GM04504 (cell line): ENCODE data around the gene DMWD.
A peak's percentile ranks its signal among the peaks of the same experiment; 100 is the strongest.
"Not testable (repeated sequence)": the region's sequence is repeated elsewhere in the genome, so short reads cannot be mapped to it uniquely, and the experiment has no call there.

Source experiments
- DNase-seq: peaks from one replicate; pipeline ENCODE4 v3.0.0-alpha.2; 2012; ENCODE audit warnings: low read depth

Gene DMWD

DNA sequence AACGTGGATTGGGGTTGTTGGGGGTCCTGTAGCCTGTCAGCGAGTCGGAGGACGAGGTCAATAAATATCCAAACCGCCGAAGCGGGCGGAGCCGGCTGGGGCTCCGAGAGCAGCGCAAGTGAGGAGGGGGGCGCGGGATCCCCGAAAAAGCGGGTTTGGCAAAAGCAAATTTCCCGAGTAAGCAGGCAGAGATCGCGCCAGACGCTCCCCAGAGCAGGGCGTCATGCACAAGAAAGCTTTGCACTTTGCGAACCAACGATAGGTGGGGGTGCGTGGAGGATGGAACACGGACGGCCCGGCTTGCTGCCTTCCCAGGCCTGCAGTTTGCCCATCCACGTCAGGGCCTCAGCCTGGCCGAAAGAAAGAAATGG is 22.8 kb downstream of the DMWD start:
- no peak for DNase-seq

DNA sequence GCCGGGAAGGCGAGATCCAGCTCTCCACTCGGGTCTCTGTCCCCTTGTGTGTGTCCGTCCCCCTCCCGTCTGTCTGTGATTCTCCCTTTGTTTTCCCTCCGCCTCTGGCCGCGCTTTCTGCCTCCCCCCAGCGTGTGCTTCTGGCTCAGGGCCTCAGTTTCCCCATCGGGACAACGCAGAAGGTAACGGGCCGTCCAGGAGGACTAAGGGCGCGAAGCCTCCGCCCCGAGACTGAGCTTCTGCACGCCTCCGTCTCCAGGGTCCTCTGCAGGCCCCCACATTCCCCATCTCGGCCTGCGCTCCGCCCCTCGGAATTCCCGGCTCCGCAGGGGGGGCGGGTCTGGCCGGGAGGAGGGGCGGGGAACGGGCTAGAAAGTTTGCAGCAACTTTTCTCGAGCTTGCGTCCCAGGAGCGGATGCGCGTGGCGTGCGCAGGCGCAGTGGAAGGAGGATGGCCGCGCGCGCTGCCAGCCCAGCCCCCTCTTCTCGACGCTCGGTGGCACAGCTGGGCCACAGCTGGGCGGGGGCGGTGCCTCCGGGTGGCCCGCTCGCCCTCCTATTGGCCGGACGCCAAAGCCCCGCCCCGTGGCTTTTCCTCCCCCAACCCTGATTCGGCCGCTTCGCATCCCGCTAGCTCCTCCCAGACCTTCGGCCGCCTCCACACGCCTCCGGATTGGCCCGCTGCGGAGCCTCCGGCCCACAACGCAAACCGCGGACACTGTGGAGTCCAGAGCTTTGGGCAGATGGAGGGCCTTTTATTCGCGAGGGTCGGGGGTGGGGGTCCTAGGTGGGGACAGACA is 23.5 kb downstream of the DMWD start, which contains the start of gene SIX5:
Gene SIX5, minus strand, starts transcription at position 269 of the 799 bp plus-strand sequence. CDS start 408 bp downstream, outside the sequence.
- DNase-seq, result peak; percentile 96

DNA sequence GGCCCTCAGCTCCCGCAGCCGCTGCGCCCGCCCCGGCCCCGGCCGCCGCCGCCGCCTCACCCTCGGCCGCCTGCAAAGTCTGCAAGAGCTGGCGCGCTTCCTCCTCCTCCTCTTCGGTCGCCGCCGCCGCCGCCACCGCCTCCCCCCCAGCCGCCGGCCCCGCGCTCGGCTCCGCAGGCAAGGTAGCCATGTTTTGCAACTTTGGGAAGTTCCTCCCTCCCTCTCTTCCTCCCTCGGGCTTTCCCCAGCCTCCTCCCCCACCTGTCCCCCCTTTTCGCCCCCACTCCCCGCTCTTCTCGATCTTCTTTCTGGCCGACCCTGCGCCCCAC is 24.0 kb downstream of the DMWD start:
- no peak for DNase-seq

DNA sequence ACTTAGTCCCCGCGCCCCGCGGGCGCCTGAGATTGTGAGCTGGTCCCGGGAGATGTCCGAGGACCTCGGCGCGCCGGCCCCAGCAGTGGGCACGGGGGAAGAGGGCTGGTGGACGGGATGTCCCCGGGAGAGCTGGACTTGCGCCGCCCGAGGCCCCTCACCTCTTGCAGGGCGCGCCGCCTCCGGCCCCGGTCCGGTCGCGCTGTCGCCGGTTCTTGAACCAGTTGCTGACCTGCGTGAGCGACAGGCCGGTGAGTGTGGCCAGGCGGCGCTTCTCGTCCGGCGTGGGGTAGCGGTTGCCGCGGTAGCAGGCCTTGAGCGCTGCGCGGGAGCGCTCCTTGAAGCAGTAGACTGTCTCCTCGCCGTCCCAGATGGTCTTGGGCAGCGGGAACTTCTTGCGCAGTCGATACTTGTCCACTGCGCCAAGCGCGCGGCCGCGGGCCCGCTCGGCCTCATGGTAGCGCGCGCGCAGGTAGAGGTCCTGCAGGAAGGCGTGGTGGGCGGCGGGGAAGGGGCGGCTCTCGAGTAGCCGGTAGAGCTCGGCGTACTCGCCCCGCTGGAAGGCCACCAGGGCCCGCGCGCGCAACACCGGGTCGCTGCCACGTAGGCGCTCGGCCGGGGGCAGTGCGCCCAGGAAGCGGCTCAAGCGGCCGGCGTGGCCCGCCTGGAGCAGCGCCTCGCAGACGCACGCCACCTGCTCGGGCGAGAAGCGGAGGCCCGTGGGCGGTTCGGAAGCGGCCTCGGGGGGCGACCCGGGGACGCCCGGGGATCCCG is 24.6 kb downstream of the DMWD start:
- DNase-seq, result no peak

DNA sequence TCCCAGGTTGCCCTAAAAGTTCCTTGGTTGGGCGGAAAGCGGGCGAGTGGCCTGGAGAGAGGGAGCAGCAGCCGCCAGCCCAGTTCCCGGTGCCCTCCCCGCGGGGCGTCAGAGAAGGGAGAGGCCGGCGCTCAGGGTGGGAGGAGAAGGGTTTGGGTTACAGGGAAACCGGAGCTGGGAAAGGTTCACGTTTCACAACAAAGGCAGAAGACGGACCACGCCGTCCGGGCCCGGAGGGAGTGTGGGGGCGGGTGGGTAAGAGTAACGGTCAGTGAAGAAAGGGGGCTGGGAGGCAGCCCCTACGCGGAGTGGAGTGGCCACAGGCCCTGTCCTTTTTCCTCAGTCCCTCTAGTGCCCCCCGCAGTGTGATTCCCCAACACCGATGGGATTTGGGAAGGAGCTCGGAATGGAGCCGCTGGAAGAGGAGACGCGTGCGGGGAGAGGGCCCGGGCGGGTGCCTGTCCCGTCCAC is 25.2 kb downstream of the DMWD start:
- DNase-seq, result peak; percentile 73

DNA sequence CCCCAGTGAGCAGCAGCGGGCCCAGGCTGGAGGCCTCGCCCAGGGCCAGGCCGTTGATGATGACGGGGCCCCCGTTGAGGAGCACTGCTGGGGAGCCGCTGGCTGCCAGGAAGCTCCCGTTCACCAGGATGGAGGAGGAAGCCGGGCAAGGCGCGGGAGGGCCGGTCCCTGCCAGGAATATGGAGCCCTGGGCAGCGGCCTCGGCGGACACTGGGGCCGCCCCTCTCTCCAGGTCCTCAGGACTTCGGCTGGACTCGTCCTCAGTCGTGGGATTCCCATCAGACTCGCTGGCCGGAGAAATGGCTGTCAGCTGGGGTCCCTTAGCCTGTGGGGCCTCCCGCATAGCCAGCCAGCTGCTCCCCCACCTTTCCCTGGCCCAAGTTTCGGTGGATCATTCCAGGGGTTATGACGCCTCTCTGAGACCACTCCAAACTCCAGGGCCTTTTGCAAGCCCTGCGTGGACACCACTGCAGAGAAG is 25.7 kb downstream of the DMWD start:
- DNase-seq, result no peak

DNA sequence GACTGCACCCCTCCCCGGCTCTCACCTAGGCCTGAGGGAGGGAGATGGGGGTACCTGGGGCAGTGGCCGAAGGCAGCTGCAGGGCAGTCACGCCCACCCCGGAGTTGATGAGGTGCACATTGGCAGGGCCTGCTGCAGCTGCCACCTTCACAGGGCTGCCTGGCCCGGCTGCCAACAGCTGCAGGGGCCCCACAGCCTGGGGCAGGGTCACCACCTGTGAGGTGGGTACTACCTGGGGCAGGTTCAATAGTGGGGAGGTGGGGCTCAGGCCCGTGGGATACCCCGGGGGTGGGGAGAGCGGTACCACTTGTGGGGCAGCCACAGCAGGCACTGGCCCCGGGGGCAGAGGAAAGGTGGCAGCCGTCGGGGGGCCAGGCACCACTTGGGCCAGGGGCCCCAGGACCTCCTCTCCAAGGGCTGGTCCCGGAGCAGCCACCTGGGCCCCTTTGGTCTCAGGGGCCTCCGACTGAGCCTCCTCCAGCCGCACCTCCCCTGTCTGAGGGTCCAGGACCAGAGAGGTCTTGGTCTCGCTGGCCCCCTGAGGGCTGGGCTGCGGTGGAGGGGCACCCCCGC is 26.3 kb downstream of the DMWD start:
- no peak for DNase-seq

DNA sequence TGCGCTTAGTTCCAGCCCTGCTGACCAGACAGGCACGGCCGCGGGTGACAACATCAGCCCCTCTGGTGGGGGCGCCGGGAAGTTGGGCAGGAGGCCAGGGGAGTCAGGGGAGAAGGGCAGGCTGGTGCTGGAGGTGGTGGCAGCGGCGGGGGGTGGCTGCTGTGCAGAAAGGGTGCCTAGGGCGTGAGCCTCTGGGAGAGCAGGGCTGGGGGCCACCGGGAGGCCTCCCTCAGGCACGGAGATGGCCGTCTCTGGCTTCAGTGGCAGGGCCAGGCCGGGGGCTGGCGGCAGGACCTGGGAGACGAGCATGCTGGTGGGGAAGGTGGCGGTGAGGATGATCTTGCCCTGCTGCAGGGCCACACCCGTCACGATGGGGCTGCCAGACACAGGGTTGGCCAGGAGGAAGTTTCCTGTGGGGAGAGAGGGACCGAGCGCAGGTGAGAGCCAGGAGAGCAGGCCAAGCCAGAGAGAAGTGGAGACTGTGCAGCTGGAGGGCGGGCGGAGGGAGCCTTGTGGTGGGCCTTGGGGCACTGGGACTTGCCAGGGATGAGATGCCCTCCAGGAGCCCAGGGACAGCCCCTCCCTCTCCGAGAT is 26.8 kb downstream of the DMWD start:
- DNase-seq, result no peak

DNA sequence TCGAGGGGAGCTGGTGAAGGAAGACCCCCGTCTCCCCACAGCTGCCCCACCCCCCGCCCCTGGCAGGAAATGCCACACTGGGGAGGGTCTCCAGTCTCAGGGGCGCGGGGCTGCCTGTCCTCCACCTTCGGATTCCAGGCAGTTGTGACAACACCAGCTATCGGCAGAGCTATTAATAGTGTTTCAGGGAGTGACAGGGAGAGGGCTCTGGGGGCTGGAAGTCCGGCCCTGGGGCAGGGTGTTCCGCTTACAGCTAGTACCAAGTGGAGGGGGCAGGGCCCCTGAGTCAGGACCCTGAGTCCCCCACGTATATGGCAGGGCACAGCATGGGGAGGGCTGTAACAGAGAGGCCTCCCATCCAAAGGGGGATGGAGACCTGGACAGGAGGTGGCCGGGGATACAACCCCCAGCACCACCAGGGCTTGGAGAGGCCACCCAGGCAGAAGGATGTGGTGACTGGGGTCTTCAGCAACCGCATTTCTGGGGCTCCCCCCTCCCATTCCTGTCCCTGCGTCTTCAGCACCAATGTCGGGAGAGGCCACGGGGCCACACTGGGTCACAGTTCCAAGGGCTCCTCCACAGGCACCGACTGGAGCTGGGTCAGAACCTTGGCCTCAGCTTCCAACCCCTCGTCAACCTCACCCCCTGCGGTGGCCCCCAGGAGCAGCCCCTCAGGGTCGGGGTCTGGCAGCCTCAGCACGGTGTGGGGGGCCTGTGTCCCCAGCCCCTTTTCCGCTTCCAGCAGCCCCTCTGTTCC is 27.5 kb downstream of the DMWD start:
- DNase-seq, result no peak

DNA sequence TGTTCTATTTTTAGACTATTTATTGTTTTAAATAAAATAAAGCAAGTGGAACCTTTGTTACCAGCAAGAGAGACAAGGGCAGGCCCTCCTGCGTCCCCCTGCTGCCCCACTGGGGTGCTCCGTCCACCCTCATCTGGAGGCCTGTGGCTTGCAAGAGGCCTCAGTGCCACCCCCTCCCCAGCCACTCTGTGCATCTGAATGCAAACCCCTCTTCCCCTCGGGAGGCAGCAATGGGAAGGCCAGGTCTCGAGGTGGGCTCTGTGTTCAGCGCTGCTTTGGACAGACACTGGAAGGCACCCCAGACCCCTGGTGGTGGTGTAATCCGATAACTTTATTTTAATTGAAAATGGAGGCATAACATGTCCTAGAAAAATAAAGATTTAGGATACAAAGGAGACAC is 28.2 kb downstream of the DMWD start:
- no peak for DNase-seq

DNA sequence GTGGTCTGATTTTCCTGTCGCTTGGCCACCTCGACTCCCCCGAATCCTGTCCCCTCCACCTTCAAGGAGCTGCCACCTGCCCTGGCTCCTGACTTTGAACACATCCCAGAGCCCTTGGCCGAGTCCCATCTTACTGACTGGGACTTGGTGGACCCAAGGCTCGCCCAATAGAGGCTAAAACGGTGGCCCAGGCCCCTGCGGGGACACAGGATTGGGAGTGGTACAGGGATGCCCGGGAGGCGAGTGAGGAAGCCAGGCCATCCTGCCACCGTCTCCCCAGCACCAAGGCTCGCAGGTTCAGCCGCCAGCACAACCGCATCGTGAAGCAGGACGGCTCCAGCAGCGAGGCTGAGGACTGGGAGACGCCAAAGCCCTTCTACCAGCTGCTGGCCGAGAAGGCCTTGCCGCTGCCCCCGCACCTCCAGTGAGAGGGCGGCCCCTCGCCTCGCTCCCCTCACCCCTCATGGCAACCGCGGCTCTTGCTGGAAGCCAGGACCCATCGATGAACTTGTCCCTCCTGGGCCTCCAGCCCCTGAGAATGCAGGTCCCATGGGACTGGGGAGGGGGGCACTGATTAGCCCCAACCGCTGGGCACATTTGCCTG is 28.9 kb downstream of the DMWD start:
- DNase-seq, result no peak

DNA sequence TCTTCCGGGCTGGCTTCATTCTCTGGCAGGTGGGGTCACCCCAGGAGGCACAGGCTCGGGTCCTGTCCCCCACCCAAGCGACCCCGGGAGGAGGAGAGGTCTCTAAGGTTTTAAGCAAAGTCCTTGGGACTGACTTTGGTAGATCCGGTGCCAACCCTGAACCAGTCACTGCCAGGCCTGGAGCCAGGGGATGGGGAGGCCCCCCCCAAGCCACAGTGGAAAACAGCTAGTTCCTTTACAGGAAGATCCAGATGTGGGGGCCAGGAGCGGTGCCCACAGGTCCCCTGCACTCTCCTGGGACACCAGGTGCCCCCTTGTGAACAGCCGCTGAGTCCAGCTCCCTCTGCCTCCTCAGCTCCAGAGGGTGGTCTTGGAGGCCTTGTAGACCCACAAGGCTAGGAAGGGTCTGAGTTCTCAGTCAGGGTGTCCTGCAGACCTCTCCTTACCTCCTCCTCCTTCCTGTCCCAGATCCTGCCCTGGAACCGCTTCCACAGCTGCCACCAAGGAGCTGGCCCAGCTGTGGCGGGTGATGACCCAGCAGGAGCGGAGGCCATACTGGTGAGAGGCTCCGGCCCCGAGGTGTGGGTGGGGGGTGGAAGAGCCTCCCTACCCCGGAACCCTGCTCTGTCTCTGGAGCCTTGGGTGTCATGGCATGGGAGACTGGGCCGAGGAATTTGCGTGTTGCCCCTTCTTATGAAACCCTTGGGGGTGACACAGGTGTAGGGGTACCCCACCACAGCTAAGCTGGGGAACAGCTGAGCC is 29.6 kb downstream of the DMWD start:
- DNase-seq, result no peak

DNA sequence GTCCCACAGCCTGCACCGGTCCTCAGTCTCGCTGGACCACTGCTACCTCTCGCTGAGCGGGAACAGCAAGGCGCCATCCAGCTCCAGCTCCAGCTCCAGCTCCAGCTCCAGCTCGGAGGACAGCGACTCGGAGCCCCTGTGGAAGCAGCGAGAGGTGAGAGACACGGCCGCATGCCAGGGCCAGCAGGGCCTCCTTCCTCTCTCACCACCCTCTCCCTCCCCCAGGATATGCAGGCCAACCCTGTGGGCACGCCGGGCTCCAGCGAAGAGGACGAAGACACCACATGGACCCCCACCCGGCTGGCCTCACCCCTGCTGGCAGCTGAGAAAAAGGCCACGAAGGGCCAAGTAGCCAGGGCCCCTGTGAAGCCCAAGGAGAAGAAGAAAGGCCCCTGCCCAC is 30.9 kb downstream of the DMWD start:
- no peak for DNase-seq

DNA sequence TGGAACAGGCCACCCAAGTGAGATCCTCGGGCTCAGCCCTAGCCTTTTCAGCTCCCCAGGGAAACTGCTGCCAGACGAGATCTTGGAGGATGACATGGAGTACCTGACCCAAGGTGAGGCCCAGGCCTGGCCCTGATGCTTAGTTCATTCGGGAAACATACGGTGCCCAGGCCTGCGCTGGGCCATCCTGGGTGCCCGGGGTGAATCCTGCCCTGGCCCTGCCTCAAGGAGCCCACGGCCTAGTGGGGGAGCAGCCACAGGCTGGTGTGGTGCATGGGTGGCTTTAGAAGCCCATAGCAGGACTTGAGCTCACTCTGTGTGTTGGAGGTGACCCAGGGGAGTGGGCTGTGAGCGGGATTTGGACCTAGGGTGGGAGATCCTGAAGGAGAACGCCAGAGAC is 33.7 kb downstream of the DMWD start:
- no peak for DNase-seq

DNA sequence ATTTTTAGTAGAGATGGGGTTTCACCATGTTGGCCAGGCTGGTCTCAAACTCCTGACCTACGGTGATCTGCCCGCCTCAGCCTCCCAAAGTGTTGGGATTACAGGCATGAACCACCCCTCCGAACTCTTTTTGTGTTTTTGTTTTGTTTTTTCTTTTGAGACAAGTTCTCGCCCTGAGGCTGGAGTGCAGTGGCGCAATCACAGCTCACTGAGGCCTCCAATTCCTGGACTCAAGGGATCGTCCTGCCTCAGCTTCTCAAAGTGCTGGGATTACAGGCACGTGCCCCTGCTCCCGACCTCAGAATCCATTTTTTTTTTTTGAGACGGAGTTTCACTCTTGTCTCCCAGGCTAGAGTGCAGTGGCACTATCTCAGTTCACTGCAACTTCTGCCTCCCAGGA is 35.0 kb downstream of the DMWD start:
- DNase-seq, result no peak

DNA sequence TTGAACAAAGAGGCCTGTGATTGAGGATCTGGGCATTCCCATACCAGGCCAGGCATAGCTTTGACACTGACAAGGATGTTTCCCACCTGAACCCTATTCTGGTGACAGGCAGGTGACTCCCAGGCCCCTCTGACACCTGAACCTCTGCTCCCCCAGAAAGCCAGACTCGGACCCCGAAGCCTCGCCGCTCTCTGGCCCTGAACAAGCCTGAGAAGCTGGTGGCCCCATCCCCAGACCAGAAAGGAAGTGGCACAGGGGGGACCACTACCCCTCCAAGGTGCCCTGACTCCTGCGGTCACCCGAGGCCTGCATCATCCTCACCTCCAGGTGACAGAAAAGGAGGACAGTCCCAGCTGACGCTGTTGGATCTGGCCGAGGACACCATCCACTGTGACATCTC is 38.3 kb downstream of the DMWD start:
- DNase-seq, result no peak

DNA sequence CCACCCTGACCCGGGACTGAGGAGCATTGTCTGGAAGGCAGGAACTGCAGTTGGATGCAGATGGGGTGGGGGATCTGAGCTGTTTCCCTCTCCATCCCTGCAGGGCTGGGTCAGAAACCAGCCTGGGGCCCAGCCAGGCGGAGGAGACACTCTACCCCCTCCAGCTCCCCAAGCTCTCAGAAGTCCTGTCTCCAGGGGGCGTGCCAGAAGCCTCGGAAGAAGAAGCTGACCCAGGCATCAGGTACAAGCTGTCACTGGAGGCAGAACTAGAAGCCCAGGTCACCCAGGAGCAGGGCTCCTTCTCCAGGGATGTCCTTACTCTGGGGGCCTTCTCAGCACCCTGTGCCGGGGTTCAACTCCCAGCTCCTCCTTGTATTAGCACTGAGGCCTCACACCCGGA is 39.1 kb downstream of the DMWD start:
- no peak for DNase-seq

DNA sequence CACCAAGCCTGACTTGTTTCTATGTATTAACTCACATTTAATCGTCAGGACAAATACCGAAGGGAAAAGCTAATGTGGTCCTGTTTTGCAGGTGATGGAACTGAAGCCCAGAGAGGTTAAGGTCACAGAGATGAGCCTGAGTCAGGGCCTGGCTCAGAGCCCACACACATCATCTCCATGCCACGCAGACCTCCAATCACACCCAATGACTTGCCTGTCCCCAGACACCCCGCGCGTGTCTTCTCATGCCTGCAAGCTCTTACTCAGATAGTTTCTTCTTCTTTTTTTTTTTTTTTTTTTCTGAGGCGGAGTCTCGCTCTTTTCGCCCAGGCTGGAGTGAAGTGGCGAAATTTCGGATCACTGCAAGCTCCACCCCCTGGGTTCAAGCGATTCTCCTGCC is 40.0 kb downstream of the DMWD start:
- no peak for DNase-seq

DNA sequence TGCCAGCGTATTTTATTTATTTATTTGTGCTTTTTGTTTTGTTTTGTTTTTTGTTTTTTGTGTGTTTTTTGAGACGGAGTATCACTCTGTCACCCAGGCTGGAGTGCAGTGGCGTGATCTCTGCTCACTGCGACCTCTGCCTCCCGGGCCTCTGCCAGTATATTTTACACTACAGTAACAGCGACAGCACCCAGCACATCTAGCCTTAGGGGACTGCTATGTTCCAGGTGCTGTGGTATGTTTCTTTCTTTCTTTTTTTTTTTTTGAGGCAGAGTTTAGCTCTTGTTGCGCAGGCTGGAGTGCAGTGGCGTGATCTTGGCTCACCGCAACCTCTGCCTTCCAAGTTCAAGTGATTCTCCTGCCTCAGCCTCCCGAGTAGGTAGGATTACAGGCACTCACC is 41.2 kb downstream of the DMWD start:
- not testable (repeated sequence) for DNase-seq

DNA sequence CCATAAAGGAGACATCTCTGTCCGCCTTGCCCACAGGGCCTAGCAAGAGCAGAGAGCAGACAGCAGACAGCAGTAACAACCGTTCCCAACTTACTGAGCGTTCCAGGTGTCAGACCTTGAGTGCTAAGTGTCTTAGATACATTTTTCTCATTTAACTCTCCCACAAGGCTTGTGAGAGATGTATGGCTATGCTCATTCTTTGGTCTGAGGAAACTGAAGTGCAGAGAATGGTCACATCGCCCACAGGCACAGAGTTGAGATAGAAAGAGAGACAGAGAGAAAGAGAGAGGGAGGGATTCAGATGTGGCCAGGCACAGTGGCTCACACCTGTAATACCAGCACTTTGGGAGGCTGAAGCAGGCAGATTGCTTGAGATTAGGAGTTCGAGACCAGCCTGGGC is 45.1 kb downstream of the DMWD start:
- DNase-seq, result no peak

DNA sequence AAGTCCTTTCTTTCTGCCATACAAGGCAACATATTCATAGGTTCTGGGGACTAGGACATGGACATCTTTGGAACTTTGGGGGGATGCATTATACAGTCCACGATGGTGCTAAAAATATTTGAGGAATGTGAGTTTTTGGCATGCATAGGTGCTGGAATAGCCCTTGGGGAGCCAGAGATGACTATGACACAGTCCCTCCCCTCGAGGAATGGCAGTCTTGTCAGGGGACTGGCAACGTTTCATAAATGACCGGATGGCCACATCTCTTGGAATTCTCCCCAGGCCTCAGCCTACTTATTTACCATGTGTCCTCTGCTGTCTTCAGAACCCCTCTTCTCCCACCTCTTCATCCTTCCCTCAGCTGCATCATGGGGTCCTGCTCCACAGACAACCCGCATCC is 45.8 kb downstream of the DMWD start:
- no peak for DNase-seq
